GM21423 (cell line): ENCODE data around the gene CCL14.
"Not testable (repeated sequence)": the region's sequence is repeated elsewhere in the genome, so short reads cannot be mapped to it uniquely, and the experiment has no call there.

ENCODE experiments used
- ATAC-seq: cut with Tn5 transposase; IDR thresholded peaks from one replicate; pipeline ENCODE4 v1.9.1; 2021; ENCODE audit warnings: mild to moderate bottlenecking, moderate library complexity; ENCODE audit not compliant: unreplicated experiment

The CCL14 gene

DNA sequence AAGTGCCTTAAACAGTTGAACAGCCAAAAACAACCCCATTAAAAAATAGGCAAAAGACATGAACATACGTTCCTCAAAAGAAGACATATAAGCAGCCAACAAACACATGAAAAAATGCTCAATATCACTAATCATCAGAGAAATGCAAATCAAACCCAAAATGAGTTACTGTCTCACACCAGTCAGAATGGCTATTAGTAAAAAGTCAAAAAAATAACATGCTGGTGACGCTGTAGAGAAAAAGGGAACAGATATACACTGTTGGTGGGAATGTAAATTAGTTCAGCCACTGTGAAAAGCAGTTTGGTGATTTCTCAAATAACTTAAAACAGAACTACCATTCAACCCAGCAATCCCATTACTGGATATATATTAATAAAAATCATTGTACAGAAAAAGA is 8.8 kb upstream of the CCL14 start:
- ATAC-seq = not testable (repeated sequence)

DNA sequence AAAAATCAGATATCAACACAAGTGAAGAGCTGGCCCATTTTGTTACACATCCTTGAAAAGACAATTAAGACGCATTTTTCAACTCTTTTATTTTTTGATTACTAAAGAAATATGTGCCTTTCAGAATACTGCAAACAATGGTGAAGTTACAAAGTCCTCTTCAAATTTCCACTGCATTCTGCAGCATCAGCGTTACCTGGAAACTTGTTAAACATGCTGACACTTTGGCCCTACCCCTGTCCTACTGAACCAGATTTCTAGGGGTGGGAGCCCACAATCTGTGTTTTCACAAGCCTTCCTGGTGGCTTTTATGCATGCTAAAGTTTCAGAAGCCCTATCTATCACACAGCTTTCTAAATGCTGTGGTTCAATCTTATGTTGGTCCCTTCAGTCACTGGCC is 4.5 kb upstream of the CCL14 start:
- ATAC-seq = no peak

DNA sequence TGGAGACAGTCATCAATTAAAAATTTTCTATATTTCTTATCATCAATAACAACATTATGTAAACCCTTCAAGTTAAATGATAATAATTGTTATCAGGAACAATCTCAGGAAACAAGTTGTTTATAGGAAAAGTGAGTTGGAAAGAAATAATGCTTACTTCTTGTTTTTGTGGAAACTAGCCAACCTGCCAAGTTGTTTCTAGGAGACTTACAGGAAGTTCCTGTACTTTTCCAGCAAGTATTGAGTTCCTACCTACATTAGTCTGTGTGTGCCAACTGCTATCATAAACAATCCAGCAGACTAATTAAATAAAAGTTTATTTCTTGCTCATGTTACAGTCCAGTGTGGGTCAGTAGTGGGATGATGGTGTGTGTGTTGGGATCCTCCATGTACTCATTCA is 1.6 kb upstream of the CCL14 start:
- no peak for ATAC-seq

DNA sequence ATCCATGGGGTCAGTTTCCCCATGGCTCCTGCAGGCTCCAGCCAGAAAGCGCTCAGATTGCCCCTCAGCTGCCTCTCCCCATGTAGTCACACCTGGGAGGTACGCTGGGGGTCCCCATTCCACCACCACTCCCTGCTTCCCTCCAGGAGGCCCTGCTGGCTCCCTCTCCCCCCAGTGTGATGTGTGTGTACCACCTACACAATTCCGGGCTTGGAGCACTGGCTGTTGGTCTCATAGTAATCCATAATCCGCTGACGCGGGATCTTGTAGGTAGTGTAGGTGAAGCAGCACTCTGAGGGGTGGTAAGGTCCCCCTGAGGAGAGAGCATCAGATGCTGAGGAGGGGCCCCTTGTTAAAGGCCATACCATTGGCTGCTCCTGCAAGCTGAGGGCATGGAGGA is 2.4 kb downstream of the CCL14 start:
- no peak for ATAC-seq

DNA sequence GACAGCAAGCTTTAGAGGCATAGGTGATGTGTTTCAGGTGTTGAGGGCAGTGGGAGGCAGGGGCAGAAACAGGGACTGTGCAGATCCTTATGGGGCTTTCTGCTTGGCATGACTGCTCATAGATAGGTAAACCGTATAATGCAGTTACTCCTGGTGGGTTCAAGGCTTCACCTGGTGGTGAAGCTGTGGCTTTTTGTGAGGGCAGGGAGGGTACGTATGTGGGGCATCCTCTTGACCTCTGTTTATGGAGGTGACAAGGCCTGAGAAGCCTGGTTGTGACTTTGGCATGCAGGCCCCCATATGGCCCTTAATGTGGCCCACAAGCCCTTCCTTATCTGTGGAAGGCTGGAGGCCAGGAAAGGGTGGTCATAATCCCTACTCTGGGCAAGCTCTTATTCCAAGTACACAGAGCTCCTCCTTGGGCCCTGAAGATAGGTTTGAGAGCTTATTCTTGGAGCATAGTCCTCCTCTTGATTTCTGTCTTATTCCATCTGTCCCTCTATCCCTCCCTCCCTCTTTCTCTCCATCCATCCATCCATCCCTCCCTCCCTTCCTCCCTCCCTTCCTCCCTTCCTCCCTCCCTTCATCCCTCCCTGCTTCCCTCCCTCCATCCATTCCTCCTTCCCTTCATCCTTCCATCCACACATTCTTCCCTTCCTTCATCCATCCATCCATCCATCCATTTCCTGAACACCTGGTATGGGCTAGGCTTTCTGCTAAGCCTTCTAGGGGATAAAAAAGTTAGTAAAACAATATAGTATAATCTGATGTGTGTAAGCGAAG is 3.9 kb downstream of the CCL14 start:
- no peak for ATAC-seq

DNA sequence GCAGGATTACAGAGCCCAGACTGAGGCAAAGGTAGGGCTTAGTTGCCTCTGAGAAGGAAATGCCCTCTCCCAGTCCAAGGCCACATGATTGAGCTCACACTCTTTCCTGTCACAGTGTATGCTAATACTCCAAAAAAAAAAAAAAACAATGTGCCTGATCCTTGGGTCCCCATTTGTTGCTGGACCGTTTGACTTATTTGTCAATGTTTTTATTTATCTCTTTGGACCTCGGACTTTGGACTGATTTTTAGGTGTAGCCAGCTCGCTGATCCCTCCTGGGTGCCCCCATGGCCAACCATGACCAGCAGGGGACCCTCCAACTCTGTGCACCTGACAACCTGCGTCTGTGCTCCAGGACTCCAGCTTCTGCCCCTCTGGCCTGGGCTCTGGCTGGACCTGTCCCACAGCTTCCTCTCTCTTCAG is 4.6 kb downstream of the CCL14 start:
- ATAC-seq = no peak

DNA sequence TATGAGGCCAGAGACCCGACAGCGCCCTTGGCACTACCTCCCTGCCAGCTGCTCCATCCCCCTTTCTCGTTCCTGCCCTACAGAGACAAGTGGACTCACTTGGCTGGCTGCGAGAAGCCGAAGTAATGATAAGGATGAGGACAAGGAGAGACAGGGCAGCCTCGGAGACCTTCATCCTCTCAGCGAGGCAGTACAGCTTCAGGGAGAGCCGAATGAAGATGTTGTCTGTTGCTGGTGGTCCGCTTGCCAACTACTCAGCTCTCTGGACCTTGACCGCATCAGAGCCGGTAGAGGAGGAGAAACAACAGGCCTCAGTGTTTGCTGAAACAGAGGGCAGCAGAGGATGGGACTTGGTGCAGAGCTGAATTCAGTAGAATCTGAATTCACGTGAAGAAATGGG is 5.3 kb downstream of the CCL14 start, which contains the start of gene CCL16:
CCL16 (minus strand) TSS at position 252 of the 400 bp plus-strand sequence; CDS start at position 175, 77 bp downstream.
- no peak for ATAC-seq

DNA sequence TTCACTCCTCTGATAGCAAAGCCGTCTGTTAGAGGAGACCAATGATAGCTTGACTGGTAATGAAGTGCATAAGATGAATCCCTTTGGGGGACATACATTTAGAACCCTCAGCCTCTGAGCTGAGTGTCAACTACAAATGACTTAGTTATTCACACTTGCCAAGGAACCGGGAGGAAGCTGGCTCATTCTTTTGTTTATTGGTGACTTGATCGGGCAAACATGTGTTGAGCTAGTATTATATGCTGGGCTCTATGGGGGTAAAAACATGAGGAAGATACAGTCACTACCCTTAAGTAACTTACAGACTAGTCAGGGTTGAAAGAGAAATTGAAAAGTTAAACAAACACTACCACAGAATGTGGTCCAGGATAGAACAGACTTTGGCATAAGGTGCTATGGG is 8.2 kb downstream of the CCL14 start:
- ATAC-seq = no peak

DNA sequence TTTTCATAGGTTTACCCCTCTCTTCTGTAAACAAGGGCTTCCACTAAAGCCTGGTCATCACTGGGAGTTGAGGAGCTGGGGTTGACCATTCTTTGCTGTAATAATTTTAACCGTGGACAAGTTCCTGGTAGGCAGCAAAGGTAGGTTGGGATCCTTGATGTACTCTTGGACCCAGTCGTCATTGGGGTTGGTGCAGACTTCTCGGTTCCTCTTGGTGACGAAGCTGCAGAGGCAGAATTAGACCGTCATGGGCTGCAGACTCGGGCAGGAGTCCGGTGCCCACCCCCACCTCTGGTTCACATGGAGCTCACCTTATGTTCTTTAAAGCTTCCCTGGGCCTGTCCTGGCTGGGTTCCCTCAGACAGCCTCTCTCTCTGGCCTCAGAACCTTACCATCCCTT is 9.0 kb downstream of the CCL14 start:
- no peak for ATAC-seq

DNA sequence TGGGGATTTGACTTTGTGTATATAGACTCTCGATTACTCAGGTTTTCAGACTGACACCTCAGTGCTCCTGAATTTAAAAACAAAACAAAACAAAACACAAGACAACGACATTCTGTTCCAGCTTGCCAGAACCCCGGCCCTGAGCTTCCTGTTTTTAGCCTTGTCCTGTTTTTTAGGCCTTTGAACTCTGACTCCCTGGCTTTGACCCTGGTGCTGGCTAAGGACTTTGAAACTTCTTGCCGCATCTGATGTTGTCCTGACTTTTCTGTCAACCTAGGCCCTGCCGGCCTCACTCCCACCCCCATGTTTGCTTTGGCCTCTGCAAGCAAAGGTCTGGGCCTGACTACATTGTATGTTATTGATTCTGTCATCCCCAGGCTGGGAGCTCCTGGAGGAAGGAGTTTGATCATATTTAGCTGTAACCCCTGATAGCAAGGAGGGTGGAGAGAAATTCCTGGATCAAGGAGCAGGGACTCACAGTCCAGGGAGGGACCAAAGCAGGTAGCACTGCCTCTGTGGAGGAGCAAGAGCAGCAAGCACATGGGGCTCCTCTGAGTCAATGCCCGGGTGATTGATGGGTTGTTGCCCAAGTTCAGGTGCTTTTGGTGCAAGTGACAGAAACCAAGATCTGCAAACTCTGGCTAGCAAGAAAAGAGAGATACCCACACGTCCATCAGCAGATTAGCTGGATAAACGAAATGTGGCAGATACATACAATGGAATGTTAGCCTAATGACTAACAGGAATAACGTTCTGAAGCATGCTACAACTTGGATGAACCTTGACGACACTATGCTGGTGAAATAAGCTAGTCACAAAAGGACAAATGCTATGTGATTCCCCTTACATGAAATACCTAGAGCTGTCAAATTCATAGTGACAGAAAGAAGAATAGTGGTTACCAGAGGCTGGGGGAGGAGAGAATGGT is 12.9 kb downstream of the CCL14 start:
- no peak for ATAC-seq

DNA sequence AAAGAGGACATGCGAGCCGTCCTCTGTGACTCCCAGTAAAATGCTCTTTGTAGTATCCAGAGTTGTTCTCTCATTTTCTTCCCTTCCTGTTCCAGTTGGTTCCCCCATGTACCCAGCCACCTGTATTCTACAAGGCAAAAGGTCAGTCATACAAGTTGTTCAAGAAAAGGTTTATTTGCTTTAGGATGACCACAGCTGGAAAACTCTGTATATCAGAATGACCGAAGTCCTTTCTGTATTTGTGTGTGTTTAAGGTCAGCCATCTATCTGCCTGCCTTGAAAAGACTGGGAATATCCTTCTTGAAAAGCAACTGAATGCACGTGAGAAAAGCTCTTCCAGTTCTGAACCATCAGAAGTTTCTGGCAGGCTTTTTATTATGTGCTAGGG is 13.6 kb downstream of the CCL14 start:
- no peak for ATAC-seq

DNA sequence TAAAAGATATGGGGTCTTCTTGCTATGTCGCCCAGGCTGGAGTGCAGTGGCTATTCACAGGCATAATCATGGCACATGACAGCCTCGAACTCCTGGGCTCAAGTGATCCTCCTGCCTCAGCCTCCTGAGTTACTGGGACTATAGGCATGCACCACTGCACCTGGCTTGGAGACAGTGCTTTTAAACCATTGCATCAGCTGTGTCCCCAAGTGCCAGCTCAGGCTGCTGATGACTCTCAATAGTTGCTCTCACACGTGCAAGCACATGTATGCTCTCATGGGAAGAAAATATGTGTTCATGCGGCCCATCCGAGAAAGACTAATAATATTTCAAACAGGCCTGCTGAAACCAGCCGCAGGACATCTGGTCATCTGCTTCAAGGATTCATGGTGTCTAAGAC is 14.0 kb downstream of the CCL14 start:
- ATAC-seq = no peak

DNA sequence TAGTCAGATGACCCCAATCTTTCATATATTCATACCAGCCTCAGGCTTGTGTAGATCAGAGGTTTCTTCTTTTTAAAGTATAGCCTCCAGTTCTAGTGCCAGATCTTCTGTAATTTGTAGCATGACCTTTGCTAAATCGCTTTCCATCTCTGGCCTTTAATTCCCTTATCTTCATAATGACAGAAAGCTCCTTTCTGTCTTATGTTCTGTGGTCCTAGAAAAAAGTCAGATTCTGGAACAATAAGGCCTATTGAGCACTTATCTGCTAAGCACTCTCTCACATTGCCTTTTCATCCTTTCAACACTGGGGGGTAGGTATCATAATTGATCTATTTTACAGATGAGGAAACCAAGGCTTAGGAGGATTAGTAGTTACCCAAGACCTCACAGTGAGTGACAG is 14.5 kb downstream of the CCL14 start:
- ATAC-seq = no peak

DNA sequence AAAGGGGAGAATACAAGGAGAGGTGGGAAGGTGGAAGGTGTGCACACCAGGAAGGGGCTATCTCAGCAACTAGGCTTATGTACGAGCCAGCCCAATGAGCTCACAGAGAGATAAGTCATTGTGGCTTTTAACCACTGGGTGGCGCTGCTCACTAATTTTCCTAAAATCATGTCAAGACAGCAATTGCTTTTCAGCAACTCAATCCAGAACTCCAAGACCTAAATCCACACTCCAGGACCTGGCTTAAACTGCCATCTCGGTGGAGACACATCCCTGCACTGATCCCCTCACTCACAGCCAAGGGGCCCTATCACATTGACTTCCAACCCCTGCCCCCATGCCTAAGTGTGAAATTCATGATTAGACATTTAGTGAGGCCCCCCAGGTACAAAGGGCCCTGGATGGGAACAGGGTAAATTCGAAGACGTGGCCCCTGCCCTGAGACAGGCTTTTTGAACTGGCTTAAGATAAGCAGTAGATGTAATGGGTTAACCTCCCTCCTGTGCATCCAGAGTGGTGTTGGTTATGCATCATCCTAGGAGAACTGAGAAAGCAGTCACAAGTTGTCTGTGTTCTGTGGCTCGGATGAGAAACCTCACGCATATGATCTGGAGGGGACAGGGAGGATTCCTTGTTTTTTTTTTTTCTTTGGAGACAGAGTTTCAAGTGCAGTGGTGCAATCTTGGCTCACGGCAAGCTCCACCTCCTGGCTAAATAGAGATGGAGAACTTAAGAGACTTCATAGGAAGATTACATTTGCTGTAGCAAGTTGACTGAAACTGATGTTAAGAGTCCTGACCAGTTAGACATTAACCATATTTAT is 16.8 kb downstream of the CCL14 start:
- no peak for ATAC-seq

DNA sequence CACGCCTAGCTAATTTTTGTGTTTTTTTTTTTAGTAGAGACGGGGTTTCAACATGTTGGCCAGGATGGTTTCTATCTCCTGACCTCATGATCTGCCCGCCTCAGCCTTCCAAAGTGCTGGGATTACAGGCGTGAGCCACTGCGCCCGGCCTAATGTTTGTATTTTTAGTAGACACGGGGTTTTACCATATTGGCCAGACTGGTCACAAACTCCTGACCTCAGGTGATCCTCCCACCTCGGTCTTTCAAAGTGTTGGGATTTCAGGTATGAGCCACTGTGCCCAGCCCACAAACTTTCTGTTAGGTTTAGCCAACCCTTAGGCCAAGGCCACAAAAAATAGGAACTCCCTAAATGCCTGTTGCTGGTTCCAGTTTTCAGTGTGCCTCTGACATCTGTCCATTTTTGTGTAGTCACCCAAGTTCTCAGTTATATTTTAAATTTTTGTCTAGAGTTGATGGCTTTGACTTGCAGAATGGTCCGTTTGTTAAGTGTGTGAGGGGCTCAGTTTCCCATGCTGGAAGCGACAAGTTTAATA is 17.9 kb downstream of the CCL14 start:
- no peak for ATAC-seq

DNA sequence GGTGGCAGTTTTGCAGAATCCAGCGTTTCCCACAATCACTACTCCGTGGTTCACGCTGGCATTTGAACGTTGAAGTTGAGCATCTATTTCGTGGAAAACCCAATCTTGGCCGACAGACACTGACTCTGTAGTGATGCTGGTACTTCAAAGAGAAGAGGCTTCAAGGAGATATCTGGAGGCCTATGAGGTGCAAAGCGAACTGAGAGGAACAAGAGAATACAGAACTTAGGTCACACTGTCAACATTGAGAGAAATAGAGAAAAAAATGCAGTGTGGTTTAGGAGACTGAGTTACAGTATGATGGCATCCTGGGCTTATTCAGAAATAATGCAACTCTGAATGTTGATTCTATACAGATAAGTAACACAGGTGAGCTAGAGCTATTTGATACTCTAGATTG is 21.3 kb downstream of the CCL14 start:
- ATAC-seq = no peak

DNA sequence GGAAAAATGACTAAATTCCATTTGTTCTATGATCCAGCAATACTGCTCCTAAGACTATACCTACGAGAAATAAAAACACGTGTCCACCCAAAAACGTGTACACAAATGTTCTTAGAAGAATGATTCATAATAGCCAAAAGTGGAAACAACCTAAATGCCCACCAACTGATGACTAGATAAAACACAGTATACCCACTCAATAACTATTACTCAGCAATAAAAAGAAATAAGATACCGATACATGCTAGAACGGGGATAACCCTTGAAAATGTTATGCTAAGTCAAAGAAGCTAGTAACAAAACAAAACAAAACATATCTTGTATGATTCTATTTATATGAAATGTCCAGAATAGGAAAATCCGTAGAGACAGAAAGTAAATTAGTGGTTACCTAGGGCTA is 22.9 kb downstream of the CCL14 start:
- no peak for ATAC-seq

DNA sequence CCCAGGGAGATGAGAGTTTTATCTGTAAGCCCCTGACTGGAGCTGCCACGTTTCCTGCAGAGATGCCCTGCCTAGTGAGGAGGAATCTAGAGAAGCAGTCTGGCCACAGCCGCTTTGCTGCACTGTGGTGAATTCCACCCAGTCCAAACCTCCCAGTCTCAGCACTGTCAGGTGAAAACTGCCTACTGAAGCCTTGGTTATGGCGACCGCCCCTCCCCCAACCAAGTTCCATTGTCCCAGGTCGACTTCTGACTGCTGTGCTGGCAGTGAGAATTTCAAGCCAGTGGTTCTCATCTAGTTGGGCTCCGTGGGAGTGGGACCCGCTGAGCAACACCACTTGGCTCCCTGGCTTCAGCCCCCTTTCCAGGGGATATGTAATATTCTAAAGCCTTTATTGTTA is 32.8 kb downstream of the CCL14 start:
- ATAC-seq = no peak

DNA sequence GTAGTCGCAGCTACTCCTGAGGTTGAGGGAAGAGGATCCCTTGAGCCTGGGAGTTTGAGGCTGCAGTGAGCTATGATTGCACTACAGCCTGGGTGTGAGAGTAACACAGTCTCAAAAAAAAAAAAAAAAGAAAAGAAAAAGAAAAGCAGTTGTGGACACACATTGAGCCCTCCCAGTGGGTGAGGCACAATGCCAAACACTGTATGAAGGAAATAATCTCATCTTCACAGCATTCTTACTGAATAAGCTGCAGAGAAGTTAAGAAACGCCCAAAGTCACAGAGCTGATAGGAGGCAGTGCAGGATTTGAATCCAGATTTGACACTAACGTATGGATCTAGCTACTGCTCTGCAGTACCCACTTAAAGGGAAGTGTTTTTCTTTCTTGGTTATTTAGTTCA is 37.1 kb downstream of the CCL14 start:
- no peak for ATAC-seq

DNA sequence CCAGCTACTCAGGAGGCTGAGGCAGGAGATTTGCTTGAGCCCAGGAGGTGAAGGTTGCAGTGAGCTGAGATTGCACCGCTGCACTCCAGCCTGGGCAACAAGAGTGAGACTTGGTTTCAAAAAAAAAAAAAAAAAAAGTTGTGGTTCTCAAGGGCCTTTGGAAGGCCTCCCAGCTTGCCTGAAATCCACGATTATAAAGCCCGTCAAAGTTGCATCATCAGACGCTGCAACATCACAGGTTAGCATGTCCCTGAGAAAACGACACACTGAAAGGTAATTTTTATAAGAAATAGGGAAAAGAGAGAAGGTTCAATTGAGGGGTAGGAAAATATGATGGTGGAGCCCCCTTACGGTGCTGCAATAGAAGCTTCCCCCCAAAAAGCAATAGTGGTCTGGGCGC is 38.4 kb downstream of the CCL14 start:
- ATAC-seq = no peak

DNA sequence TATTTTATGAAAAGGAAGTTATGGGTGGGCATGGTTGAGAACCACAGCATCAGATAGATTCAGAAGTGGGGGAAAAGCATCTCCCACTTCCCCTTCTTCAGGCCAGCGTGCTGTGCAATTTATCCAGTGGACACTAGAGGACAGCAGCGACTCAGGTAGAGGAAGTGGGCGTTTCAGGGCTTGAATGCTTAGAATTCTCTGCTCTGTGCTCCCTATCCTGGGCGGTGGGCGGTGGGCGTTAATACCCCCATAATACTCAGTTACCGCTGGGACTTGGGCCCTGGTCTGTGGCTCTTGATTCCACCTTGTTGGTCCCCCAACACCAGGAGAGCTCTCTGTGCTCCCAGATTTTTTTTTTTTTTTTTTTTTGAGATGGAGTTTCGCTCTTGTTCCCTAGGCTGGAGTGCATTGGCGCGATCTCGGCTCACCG is 39.4 kb downstream of the CCL14 start:
- ATAC-seq = peak; percentile 44
